H1 (cell line): ENCODE data around the gene RSRC2. TPM values are rescaled to one million over a fixed set of nuclear protein-coding genes. Genes with fewer than 3 reads are reported as not detected.

Experiments used
- CTCF ChIA-PET: fragments of 300-600 bp; sonication (Branson Sonifier 250); formaldehyde crosslinking; loops from one replicate; lab custom pipeline; 2021; ENCODE audit not compliant: partially characterized antibody; lab: Charles Lee
- POLR2A ChIA-PET: fragments of 300-600 bp; sonication (Branson Sonifier 250); formaldehyde crosslinking; loops from one replicate; lab custom pipeline; 2021; ENCODE audit warnings: inconsistent platforms; ENCODE audit not compliant: partially characterized antibody; lab: Charles Lee
- DNase-seq, 2 experiments: peaks; one replicate each; pipeline versions ENCODE4 v3.0.0 to v3.0.0-alpha.2; 2010 to 2022; ENCODE audit warnings: low spot score in 2 of 2, low read depth in 1 of 2, mixed read lengths in 1 of 2
- FAIRE-seq: peaks from 2 replicates; lab custom pipeline; 2011; peaks lifted over from hg19 to GRCh38; lab: Jason Lieb, UNC
- H2AFZ ChIP-seq: 2 replicates; pipeline ENCODE4 v1.8.1; 2012; ENCODE audit warnings: low read length, inconsistent platforms
- H2AK5ac ChIP-seq: 2 replicates; pipeline ENCODE4 v1.6.1; 2013; ENCODE audit warnings: low read depth, low read length
- H2BK120ac ChIP-seq: replicated peaks from 2 replicates; pipeline ENCODE3; 2013; ENCODE audit warnings: low read depth, low read length, inconsistent platforms
- H2BK12ac ChIP-seq: 2 replicates; pipeline ENCODE4 v1.6.1; 2013; ENCODE audit warnings: low read depth, low read length
- H2BK15ac ChIP-seq: 2 replicates; pipeline ENCODE4 v1.6.1; 2013; ENCODE audit warnings: low read length
- H2BK20ac ChIP-seq: 2 replicates; pipeline ENCODE4 v1.6.1; 2013; ENCODE audit warnings: low read length
- H2BK5ac ChIP-seq: 2 replicates; pipeline ENCODE4 v1.6.1; 2013; ENCODE audit warnings: low read depth, low read length
- H3K14ac ChIP-seq: 2 replicates; pipeline ENCODE4 v1.6.1; 2013; ENCODE audit warnings: inconsistent platforms; ENCODE audit not compliant: insufficient read length
- H3K18ac ChIP-seq: 2 replicates; pipeline ENCODE4 v1.6.1; 2013; ENCODE audit warnings: low read length; ENCODE audit errors: extremely low read depth
- H3K23ac ChIP-seq: 2 replicates; pipeline ENCODE4 v1.6.1; 2013; ENCODE audit warnings: inconsistent platforms; ENCODE audit not compliant: insufficient read length
- H3K23me2 ChIP-seq: 2 replicates; pipeline ENCODE4 v1.6.1; 2013; ENCODE audit warnings: low read depth, low read length
- H3K27ac ChIP-seq: 2 replicates; pipeline ENCODE4 v1.6.1; 2011; ENCODE audit warnings: low read depth, low read length, inconsistent platforms
- H3K27me3 ChIP-seq, 4 experiments: replicated peaks in 1 of 4; 1 replicate in 1 of 4; 2 replicates in 3 of 4; pipeline versions ENCODE4 v1.6.1 to v1.8.1; 2011 to 2013; ENCODE audit warnings: low read length in 3 of 4, mild to moderate bottlenecking in 3 of 4, inconsistent platforms in 2 of 4, mixed read lengths in 2 of 4, moderate library complexity in 1 of 4; ENCODE audit not compliant: control insufficient read depth in 3 of 4, insufficient read depth in 3 of 4; ENCODE audit errors: extremely low read depth in 1 of 4
- H3K36me3 ChIP-seq, 4 experiments: 2 replicates each; pipeline versions ENCODE4 v1.6.1 to v1.8.1; 2011 to 2013; ENCODE audit warnings: mild to moderate bottlenecking in 4 of 4, low read length in 3 of 4, moderate library complexity in 2 of 4, control low read depth in 1 of 4, inconsistent platforms in 1 of 4; ENCODE audit not compliant: insufficient read depth in 4 of 4, control insufficient read depth in 2 of 4
- H3K4ac ChIP-seq: replicated peaks from 2 replicates; pipeline ENCODE3; 2013; ENCODE audit warnings: low read length, low read depth, mixed read lengths, inconsistent platforms; ENCODE audit not compliant: insufficient read length
- H3K4me1 ChIP-seq, 4 experiments: replicated peaks in 1 of 4; 1 replicate in 1 of 4; 2 replicates in 3 of 4; pipeline versions ENCODE4 v1.6.1 to v1.8.1; 2011 to 2013; ENCODE audit warnings: low read length in 3 of 4, inconsistent platforms in 2 of 4, mixed read lengths in 1 of 4; ENCODE audit not compliant: insufficient read depth in 4 of 4, control insufficient read depth in 3 of 4
- H3K4me2 ChIP-seq, 2 experiments: 2 replicates each; pipeline versions ENCODE4 v1.6.1 to v1.8.1; 2011 to 2013; ENCODE audit warnings: low read depth in 2 of 2, low read length in 2 of 2, control low read depth in 1 of 2, inconsistent platforms in 1 of 2, mild to moderate bottlenecking in 1 of 2; ENCODE audit not compliant: insufficient read depth in 1 of 2
- H3K4me3 ChIP-seq, 4 experiments: fragments of 200-600, 300-600 bp in 1 of 4; sonication (generic), shearing (Covaris generic), sonication (Bioruptor Twin) in 1 of 4; 2 replicates each; pipeline versions ENCODE4 v1.5.1 to v1.8.1; 2011 to 2016; ENCODE audit warnings: low read length in 4 of 4, low read depth in 3 of 4, control low read depth in 2 of 4, inconsistent platforms in 2 of 4, mild to moderate bottlenecking in 2 of 4, mixed read lengths in 1 of 4, moderate library complexity in 1 of 4; ENCODE audit not compliant: insufficient read depth in 2 of 4; ENCODE audit errors: extremely low read depth in 1 of 4
- H3K56ac ChIP-seq: replicated peaks from 2 replicates; pipeline ENCODE3; 2013; ENCODE audit warnings: low read depth, mild to moderate bottlenecking, mixed read lengths, low read length, inconsistent platforms; ENCODE audit not compliant: insufficient read length
- H3K79me1 ChIP-seq: 2 replicates; pipeline ENCODE4 v1.6.1; 2013; ENCODE audit warnings: low read depth, low read length, control low read depth
- H3K79me2 ChIP-seq, 2 experiments: 2 replicates each; pipeline versions ENCODE4 v1.6.1 to v1.8.1; 2012 to 2013; ENCODE audit warnings: low read length in 2 of 2, mild to moderate bottlenecking in 2 of 2, inconsistent platforms in 1 of 2; ENCODE audit not compliant: insufficient read depth in 2 of 2, control insufficient read depth in 1 of 2
- H3K9ac ChIP-seq, 4 experiments: replicated peaks in 1 of 4; 1 replicate in 1 of 4; 2 replicates in 3 of 4; pipeline versions ENCODE4 v1.6.1 to v1.8.1; 2011 to 2013; ENCODE audit warnings: low read depth in 3 of 4, low read length in 3 of 4, control low read depth in 2 of 4, mild to moderate bottlenecking in 2 of 4, moderate library complexity in 2 of 4, inconsistent platforms in 1 of 4; ENCODE audit errors: extremely low read depth in 1 of 4
- H3K9me3 ChIP-seq, 2 experiments: 2 replicates each; pipeline versions ENCODE4 v1.6.1 to v1.8.1; 2012 to 2013; ENCODE audit warnings: mild to moderate bottlenecking in 2 of 2, moderate library complexity in 2 of 2, control low read depth in 1 of 2, inconsistent platforms in 1 of 2, low read depth in 1 of 2, low read length in 1 of 2, mixed read lengths in 1 of 2; ENCODE audit not compliant: insufficient read depth in 2 of 2
- H4K20me1 ChIP-seq, 2 experiments: replicated peaks in 1 of 2; 2 replicates each; pipeline versions ENCODE3 to v1.8.1; 2011 to 2013; ENCODE audit warnings: inconsistent platforms in 2 of 2, low read length in 2 of 2, mild to moderate bottlenecking in 1 of 2; ENCODE audit not compliant: insufficient read depth in 2 of 2, control insufficient read depth in 1 of 2
- H4K5ac ChIP-seq: 2 replicates; pipeline ENCODE4 v1.6.1; 2013; ENCODE audit warnings: low read length, low read depth, mixed read lengths, inconsistent platforms; ENCODE audit not compliant: insufficient read length
- H4K8ac ChIP-seq: 2 replicates; pipeline ENCODE4 v1.8.0; 2013; ENCODE audit warnings: mild to moderate bottlenecking, moderate library complexity, low read length, inconsistent platforms; ENCODE audit not compliant: insufficient read depth; ENCODE audit errors: extremely low read depth
- H4K91ac ChIP-seq: replicated peaks from 2 replicates; pipeline ENCODE3; 2013; ENCODE audit warnings: low read length, mixed read lengths, inconsistent platforms; ENCODE audit not compliant: insufficient read length
- NRF1 ChIP-seq: IDR thresholded peaks from 2 replicates; pipeline ENCODE4 v1.6.1; 2011; ENCODE audit warnings: mild to moderate bottlenecking, low read depth, low read length, improper control_type of control experiment
- TBP ChIP-seq: IDR thresholded peaks from 2 replicates; pipeline ENCODE4 v1.6.1; 2011; ENCODE audit warnings: low read depth, low read length, improper control_type of control experiment
- WGBS, 2 experiments: shearing (Covaris generic) in 1 of 2; methylation state at CpG; one replicate each; pipeline versions ENCODE4 v1.1.6 to v1.1.7; 2013 to 2015; ENCODE audit warnings: low lambda C conversion rate in 2 of 2, mixed read lengths in 2 of 2, inconsistent platforms in 1 of 2, low coverage in 1 of 2, missing lambda C conversion rate in 1 of 2; ENCODE audit not compliant: insufficient replicate concordance in 2 of 2, insufficient coverage in 1 of 2, insufficient read length in 1 of 2; ENCODE audit errors: extremely low coverage in 1 of 2, missing lambda C conversion rate in 1 of 2; 5-methylcytosine and 5-hydroxymethylcytosine counted together
- polyA plus RNA-seq, 7 experiments: library from polyadenylated mRNA; depleted of rRNA in 3 of 7; stranded (reverse) in 5 of 7; unstranded in 2 of 7; fragments of >200 nt in 5 of 7; fragments of 200-250 nt in 2 of 7; gene quantifications; 1 replicate in 5 of 7; 2 replicates in 1 of 7; 4 replicates in 1 of 7; pipeline versions ENCODE4 v1.2.1 to v1.2.3, GENCODE V29; 2011 to 2013; ENCODE audit warnings: missing spikeins in 2 of 7, mixed read lengths in 2 of 7
- total RNA-seq: library from RNA; stranded (reverse); fragmentation: NEBNext Ultra II Directional; extraction: Animal tissue kit (Norgen Biotek cat#: 25700); gene quantifications from 2 replicates; pipeline ENCODE4 v1.2.1, GENCODE V29; 2021

The RSRC2 gene
- total and polyA plus RNA-seq, 2 of the 8 experiments (the other 6 are each of a cell fraction or from before 2014, with no cell fraction given), result 15.9 to 71.4 TPM

DNA sequence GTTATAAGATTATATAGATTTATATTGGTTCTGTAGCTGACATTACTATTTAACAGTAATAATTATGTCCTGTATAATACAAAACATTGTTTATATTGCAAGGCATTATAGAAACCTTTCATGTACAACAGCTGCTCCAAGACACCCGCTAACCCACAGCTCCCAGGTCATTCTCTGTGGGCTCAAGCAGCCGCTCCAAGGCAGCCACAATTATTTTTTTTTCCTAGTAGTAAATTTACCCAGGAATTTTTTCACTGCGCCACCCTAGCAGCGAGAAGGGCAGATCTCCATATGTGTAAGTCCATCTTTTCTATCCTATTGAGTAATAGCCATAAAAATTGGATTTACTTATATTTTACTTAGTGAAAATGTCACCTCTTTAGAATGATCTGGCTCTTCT is 36.6 kb upstream of the RSRC2 start:
- Histone ChIP-seq H3K9me3 (no peaks in the 10 kb centered on the region), H3K23ac (no peak overlapping the region), H2BK5ac (no peak overlapping the region), H3K23me2 (no peaks in the 10 kb centered on the region), H2AK5ac (no peak overlapping the region), H2BK12ac (no peak overlapping the region), H2BK120ac (no peak overlapping the region), H3K4ac (no peak overlapping the region), H2BK20ac (no peak overlapping the region), H3K4me3 (no peak overlapping the region), H4K20me1 (no peaks in the 10 kb centered on the region), H3K27me3 (no peaks in the 10 kb centered on the region), H3K79me1 (no peaks in the 10 kb centered on the region), H4K8ac (no peak overlapping the region), H3K4me2 (no peak overlapping the region), H4K91ac (no peak overlapping the region), H3K36me3 (peaks cover 3 to 57% (median 15%) of the 10 kb centered on the region in 4 experiments; a peak in 6 of 8 replicates), H2AFZ (no peak overlapping the region), H3K9ac (no peak overlapping the region), H3K14ac (no peak overlapping the region), H3K56ac (no peak overlapping the region), H3K4me1 (no peaks in the 10 kb centered on the region), H3K18ac (no peak overlapping the region), H4K5ac (no peak overlapping the region), H2BK15ac (no peak overlapping the region), H3K79me2 (no peaks in the 10 kb centered on the region), H3K27ac (no peak overlapping the region)
- ChIA-PET POLR2A (interaction anchor here (0.6 to 2.4 kb wide), 6 partner anchors 9 to 47 kb away, joined by 3 to 5 read pairs (median 4); partner anchors contain the start of genes KNTC1 and RSRC2), CTCF (interaction anchor here (0.6 to 1.0 kb wide), 2 partner anchors 14 to 22 kb away, joined by 3 read pairs; no protein-coding TSS in a partner anchor)
- TF ChIP-seq NRF1 (no peak), TBP (no peak)
- FAIRE-seq (no peak), DNase-seq (no peak)
- WGBS, 2 experiments, result 93% methylated on average over 4 of the region's 4 CpGs; no CpG with 5 or more reads in 1 of the 2 experiments
